Measurements from ENCODE around the gene KCNJ3.

DNA sequence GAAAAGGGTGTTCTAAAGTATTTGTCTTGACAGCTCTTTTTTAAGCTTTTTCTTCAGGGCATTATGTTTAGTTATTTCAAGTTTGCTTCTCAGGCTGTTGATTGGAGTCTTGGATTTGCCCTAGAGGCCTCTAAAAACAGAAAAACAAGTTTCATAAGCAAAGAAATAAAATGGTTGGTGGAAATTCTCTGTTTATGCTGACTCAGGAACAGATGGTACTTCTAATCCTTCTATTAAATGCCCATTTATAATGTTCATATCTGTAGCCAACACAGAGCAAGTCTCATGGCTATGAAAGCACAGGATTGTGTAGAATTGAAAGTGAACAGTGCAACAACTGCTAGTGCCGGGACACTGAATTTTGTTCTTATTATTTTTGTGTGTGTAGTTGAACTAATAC, 60.4 kb downstream of the KCNJ3 start:
- TF ChIP-seq, protein P1, sequence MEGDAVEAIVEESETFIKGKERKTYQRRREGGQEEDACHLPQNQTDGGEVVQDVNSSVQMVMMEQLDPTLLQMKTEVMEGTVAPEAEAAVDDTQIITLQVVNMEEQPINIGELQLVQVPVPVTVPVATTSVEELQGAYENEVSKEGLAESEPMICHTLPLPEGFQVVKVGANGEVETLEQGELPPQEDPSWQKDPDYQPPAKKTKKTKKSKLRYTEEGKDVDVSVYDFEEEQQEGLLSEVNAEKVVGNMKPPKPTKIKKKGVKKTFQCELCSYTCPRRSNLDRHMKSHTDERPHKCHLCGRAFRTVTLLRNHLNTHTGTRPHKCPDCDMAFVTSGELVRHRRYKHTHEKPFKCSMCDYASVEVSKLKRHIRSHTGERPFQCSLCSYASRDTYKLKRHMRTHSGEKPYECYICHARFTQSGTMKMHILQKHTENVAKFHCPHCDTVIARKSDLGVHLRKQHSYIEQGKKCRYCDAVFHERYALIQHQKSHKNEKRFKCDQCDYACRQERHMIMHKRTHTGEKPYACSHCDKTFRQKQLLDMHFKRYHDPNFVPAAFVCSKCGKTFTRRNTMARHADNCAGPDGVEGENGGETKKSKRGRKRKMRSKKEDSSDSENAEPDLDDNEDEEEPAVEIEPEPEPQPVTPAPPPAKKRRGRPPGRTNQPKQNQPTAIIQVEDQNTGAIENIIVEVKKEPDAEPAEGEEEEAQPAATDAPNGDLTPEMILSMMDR (conservative IDR thresholded peaks at IDR 0.05 in 1 of 2, IDR thresholded peaks at IDR 0.05 in 1 of 2; ENCODE audit: low read depth in 1 of 2, low read length in 2 of 2) = no peak
- TF ChIP-seq EZH2 (IDR thresholded peaks at IDR 0.05; ENCODE audit: low read length, missing control alignments) = no peak

Data from fibroblast of lung (primary cell).